Measurements from ENCODE around the gene EBF4.
"Not testable (repeated sequence)": the region's sequence is repeated elsewhere in the genome, so short reads cannot be mapped to it uniquely, and the experiment has no call there.

EBF4 gene

GRCh38 chr20:2672446-2672845, 20.1 kb upstream of the EBF4 start:
- DNase-seq = no peak

- DNase-seq = no peak
These were observed 19.1 kb upstream of the EBF4 start for GRCh38 chr20:2673453-2673852.

- DNase-seq = no peak
These were observed 12.5 kb upstream of the EBF4 start for GRCh38 chr20:2680046-2680445.

GRCh38 chr20:2682040-2682439, 10.5 kb upstream of the EBF4 start:
- DNase-seq = not testable (repeated sequence)

- not testable (repeated sequence) for DNase-seq
These were observed 7.8 kb upstream of the EBF4 start for GRCh38 chr20:2684817-2685216.

- DNase-seq = no peak
These were observed 5.1 kb upstream of the EBF4 start for GRCh38 chr20:2687514-2687913.

- DNase-seq = no peak
These were observed 4.5 kb upstream of the EBF4 start for GRCh38 chr20:2688041-2688591.

- no peak for DNase-seq
These were observed 2.4 kb upstream of the EBF4 start for GRCh38 chr20:2690213-2690612.

- DNase-seq = no peak
These were observed 1.9 kb upstream of the EBF4 start for GRCh38 chr20:2690718-2691117.

GRCh38 chr20:2691127-2691526, 1.5 kb upstream of the EBF4 start:
- DNase-seq = no peak

- no peak for DNase-seq
These were observed 931 bp upstream of the EBF4 start for GRCh38 chr20:2691663-2692035.

- no peak for DNase-seq
These were observed 306 bp downstream of the EBF4 start for GRCh38 chr20:2692886-2693285.

GRCh38 chr20:2693286-2694007, 867 bp downstream of the EBF4 start:
- no peak for DNase-seq

- DNase-seq = no peak
These were observed 1.5 kb downstream of the EBF4 start for GRCh38 chr20:2694008-2694471.

- no peak for DNase-seq
These were observed 1.9 kb downstream of the EBF4 start for GRCh38 chr20:2694519-2694918.

GRCh38 chr20:2695206-2695983, 2.8 kb downstream of the EBF4 start:
- no peak for DNase-seq

- DNase-seq = not testable (repeated sequence)
These were observed 3.5 kb downstream of the EBF4 start for GRCh38 chr20:2695984-2696525.

GRCh38 chr20:2696646-2697045, 4.1 kb downstream of the EBF4 start:
- no peak for DNase-seq

GRCh38 chr20:2697768-2698167, 5.2 kb downstream of the EBF4 start:
- DNase-seq = no peak

GRCh38 chr20:2698186-2698817, 5.7 kb downstream of the EBF4 start:
- no peak for DNase-seq

GRCh38 chr20:2698912-2699311, 6.3 kb downstream of the EBF4 start:
- DNase-seq = no peak

GRCh38 chr20:2699775-2700413, 7.3 kb downstream of the EBF4 start:
- DNase-seq = no peak

Data from NCI-H1417 treated with DMSO at 0.1 percent for 48 hours (cell line).